AG09319 (cell line): Measurements from ENCODE around the gene LZIC.
A peak's percentile ranks its signal among the peaks of the same experiment; 100 is the strongest.

Experiments
- DNase-seq: peaks from one replicate; pipeline ENCODE4 v3.0.0-alpha.2; 2010; ENCODE audit warnings: low read depth; ENCODE audit errors: extremely low read depth
- TF ChIP-seq, protein P1 (sequence below): IDR thresholded peaks from 2 replicates; pipeline ENCODE4 v1.5.1; 2011; ENCODE audit warnings: low read depth, mild to moderate bottlenecking, inconsistent platforms, low read length, moderate library complexity

The LZIC gene

DNA sequence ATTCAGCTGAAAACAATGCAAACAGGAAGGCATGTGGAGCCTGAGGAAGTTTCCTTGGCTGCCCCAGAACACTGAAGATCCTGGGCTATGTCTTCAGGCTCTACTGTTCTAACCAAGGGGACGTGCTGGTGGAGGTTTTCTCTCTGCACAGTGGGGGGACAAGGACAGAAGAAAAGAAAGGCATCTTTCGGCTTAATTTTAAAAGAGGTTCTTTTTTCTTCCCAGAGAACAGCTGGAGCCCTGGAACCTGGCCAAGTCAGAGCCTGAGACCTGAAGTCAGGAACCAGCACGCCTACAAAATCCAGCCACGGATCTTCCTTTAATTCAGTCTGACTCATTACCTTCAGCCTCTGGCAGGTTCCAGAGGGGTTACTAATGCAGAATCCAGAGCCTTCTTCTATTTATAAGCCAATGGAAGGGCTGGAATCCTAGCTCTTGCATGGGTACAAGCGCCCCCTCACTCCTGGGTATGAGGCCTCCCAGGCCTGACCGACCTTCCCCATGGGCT, 52.9 kb downstream of the LZIC start:
- DNase-seq: peak; percentile 44
- TF ChIP-seq, protein P1, sequence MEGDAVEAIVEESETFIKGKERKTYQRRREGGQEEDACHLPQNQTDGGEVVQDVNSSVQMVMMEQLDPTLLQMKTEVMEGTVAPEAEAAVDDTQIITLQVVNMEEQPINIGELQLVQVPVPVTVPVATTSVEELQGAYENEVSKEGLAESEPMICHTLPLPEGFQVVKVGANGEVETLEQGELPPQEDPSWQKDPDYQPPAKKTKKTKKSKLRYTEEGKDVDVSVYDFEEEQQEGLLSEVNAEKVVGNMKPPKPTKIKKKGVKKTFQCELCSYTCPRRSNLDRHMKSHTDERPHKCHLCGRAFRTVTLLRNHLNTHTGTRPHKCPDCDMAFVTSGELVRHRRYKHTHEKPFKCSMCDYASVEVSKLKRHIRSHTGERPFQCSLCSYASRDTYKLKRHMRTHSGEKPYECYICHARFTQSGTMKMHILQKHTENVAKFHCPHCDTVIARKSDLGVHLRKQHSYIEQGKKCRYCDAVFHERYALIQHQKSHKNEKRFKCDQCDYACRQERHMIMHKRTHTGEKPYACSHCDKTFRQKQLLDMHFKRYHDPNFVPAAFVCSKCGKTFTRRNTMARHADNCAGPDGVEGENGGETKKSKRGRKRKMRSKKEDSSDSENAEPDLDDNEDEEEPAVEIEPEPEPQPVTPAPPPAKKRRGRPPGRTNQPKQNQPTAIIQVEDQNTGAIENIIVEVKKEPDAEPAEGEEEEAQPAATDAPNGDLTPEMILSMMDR: no peak

DNA sequence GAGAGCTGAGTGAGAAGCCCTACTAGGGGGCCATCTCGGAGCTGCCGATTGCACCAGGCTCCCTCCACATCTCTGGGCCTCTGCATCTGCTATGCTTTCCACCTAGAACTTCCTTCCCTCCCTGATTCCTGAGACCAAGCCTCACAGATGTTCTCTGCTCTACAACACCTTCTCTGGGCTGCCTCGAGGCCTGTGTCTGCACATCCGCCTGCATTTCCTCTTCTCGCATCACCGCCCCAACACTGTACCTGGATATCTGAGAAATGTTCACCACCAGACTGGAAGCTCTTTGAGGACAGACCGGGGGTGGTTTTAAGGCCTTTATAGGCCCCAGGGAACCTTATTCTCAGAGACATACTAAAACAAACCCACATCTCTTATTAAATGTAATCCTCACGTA, 53.8 kb downstream of the LZIC start:
- TF ChIP-seq, protein P1: no peak
- DNase-seq: no peak

DNA sequence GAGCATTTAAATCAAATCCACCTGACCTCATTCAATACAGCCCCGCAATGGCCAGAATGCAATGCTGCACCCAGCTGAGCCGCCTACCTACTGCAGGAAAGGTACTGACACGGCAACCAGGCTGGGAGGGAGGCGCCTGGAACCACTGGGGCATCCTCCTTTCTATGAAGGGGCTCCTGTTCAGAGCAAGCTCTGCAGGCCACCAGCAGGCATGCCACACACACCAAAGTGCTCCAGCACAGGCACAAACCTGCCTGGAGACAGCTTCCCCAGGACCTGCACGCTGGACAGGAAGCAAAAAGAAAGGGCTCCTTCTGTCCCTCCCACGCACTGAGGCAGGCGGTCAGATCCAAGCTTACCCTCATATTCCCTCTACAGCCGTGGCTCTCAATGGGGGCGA, 54.3 kb downstream of the LZIC start:
- no peak for DNase-seq
- TF ChIP-seq, protein P1: no peak

DNA sequence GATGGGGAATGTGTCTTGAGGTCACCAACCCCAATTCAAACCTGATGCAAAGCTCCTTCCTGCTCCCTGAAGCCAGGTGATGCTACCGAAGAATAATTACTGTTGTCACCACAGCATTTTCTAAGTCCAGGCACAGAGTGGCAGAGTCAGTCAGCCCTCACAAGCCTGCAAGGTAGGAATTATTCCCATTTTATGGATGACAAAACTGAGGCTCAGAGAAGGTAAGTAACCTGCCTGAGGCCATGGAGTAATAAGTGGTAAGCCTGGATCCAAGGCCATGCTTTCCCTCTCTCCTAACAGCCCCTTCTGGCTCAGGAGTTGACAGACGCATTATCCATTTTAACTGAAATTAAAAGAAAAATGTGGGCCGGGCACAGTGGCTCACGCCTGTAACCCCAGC, 56.1 kb downstream of the LZIC start:
- no peak for DNase-seq
- TF ChIP-seq, protein P1: no peak

DNA sequence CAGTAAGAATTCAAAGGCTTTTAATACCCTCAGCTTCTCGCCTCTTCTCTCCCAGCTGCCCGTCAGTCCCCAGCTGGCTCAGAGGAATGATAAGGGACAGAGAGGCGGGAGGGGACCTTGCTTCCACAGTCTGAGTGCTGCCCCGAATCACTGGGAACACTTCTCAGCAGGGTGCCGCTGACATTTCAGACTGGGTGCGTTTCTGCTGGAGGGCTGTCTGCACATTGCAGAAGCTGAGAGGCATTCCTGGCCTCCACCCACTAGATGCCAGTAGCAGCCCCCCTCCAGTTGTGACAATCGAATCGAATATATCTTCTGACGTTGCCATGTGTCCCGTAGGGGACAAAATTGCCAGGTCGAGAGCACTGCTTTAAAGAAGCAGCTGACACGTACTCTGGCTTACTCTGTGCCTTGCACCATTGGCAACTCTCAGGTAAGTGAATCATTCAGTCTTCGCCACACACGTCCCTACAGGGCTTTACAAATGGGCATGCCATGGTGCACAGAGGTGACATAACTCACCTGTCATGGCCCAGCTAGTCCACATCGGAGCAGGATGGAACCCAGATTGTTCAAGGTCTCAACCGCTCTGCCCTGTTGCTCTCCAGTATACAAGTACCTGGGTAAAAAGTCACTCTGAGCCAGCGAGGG, 57.0 kb downstream of the LZIC start:
- TF ChIP-seq, protein P1: no peak
- DNase-seq: no peak

DNA sequence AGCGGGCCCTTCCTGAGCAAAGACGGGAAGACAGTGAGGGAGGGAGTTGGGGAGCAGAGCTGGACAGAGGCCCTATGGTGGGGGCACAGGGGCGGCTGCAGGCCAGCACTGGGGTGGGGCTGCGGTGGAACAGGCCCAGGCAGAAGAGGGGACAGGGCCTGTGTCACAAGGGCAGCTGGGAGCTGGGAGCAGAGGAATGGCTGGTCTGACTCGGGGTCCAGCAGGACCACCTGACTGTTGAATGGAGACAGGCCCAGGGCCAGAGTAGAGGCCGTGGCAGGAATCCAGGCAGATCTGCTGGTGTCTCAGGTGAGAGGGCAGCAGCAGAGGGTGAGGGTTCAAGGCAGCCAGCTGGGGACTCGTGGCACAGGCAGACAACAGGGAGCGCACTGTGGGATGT, 58.4 kb downstream of the LZIC start:
- DNase-seq: no peak
- TF ChIP-seq, protein P1: no peak

DNA sequence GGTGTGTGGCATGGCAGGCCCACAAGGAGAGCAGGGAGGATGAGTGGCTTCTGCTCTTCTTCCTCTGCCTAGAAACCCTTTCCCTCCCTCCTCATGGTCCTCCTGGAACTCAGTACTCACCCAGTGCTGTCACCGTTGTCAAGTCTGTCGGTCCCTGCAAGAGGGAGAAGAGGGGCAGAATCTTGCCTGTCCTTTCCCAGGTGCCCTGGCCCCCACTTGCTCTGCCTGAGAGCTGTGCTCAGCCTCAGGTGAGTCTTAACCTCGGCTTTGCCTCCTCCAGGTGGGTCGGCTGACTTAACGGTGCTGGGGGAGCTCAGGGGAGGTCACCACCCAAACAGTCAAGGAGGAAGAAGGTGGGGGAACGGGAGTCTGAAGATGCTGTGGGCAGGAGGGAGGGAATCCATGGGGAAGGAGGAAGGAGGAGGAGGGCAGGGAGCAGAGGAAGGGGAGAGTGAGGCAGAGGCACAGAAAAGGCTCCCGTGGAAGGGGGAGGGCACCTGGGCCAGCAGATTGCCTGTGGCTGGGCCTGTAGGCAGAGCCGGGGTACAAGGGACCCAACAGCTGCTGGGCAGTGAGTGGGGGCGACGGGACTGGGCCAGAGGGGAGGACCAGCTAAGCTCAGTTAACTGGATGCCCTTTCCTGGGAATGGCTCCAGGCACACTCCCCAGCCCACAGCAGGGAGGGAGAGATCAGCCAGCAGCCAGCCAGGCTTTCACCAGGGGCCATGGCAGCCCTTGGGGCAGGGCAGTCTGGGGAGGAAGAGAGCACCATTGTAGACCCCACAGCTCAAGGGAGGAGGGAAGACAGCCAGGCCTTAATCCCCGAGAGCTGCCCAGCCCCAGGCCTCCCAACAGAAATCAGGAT, 59.4 kb downstream of the LZIC start:
- TF ChIP-seq, protein P1: no peak
- no peak for DNase-seq
